ENCODE results near the gene TREML4.

GRCh38 chr6:41262401-41262800 lies 34.3 kb downstream of the TREML4 start:
- TF ChIP-seq POLR2A (IDR thresholded peaks at IDR 0.05) = no peak
- no peak for TF ChIP-seq CTCF (IDR thresholded peaks at IDR 0.05)
